Suppressor macrophage (primary cell): ENCODE data around the gene SYNGR2.
"Not testable (repeated sequence)": the region's sequence is repeated elsewhere in the genome, so short reads cannot be mapped to it uniquely, and the experiment has no call there.

Experiments used
- DNase-seq, 4 experiments: peaks; one replicate each; pipeline ENCODE4 v3.0.0-alpha.2; 2020 to 2022

Gene SYNGR2

GRCh38 chr17:78130090-78130436 is 38.3 kb upstream of the SYNGR2 start:
- DNase-seq, result no peak

- peak; percentile 60 to 81 (median 75) for DNase-seq
Measured at GRCh38 chr17:78130437-78131101, 37.8 kb upstream of the SYNGR2 start, which contains the start of gene TMC8. Gene TMC8 (plus strand): TSS chr17:78130771. CDS start chr17:78131589, 818 bp downstream.

GRCh38 chr17:78131172-78132083 is 37.0 kb upstream of the SYNGR2 start:
- DNase-seq, result peak; percentile 44 to 78 (median 64)

- peak in 1 of 4 experiments; percentile 46 for DNase-seq
Measured at GRCh38 chr17:78132084-78132676, 36.2 kb upstream of the SYNGR2 start.

- no peak for DNase-seq
Measured at GRCh38 chr17:78132767-78133178, 35.6 kb upstream of the SYNGR2 start.

- no peak for DNase-seq
Measured at GRCh38 chr17:78133179-78133951, 35.0 kb upstream of the SYNGR2 start.

- peak; percentile 58 to 77 (median 69) for DNase-seq
Measured at GRCh38 chr17:78133971-78134898, 34.1 kb upstream of the SYNGR2 start.

GRCh38 chr17:78134899-78135385 is 33.4 kb upstream of the SYNGR2 start:
- no peak for DNase-seq

- no peak for DNase-seq
Measured at GRCh38 chr17:78135858-78136500, 32.4 kb upstream of the SYNGR2 start.

GRCh38 chr17:78137392-78138203 is 30.8 kb upstream of the SYNGR2 start:
- DNase-seq, result peak in 2 of 4 experiments; percentile 44 to 61

- DNase-seq, result peak in 3 of 4 experiments; percentile 50 to 69 (median 58)
Measured at GRCh38 chr17:78138204-78139060, 29.9 kb upstream of the SYNGR2 start.

GRCh38 chr17:78139861-78140168 is 28.6 kb upstream of the SYNGR2 start:
- not testable (repeated sequence) for DNase-seq

GRCh38 chr17:78140169-78141051 is 28.0 kb upstream of the SYNGR2 start:
- DNase-seq, result peak; percentile 96 to 98 (median 96)

GRCh38 chr17:78141437-78142118 is 26.8 kb upstream of the SYNGR2 start:
- no peak for DNase-seq

- DNase-seq, result peak in 1 of 4 experiments; percentile 38
Measured at GRCh38 chr17:78142119-78142861, 26.1 kb upstream of the SYNGR2 start.
